Liver (tissue), 9 donors: ENCODE results near the gene NKTR. TPM values are rescaled to one million over a fixed set of nuclear protein-coding genes. Genes with fewer than 3 reads are reported as not detected.

ENCODE experiments used
- DNase-seq: peaks from one replicate; pipeline ENCODE4 v3.0.0-alpha.2; 2017; ENCODE audit warnings: low spot score
- H3K27ac ChIP-seq, 2 donors: one replicate each; pipeline ENCODE4 v1.7.0; 2013; ENCODE audit warnings: inconsistent platforms in 2 of 2, low read length in 2 of 2, control low read depth in 1 of 2, low read depth in 1 of 2, mild to moderate bottlenecking in 1 of 2
- H3K27me3 ChIP-seq, 4 donors: one replicate each; pipeline versions ENCODE4 v1.6.1 to v1.7.0; 2013; ENCODE audit warnings: low read length in 3 of 4, inconsistent platforms in 1 of 4, mild to moderate bottlenecking in 1 of 4, moderate library complexity in 1 of 4; ENCODE audit not compliant: control insufficient read depth in 4 of 4, insufficient read depth in 4 of 4
- H3K36me3 ChIP-seq, 4 donors: one replicate each; pipeline versions ENCODE4 v1.6.1 to v1.7.0; 2013; ENCODE audit warnings: low read length in 3 of 4, mild to moderate bottlenecking in 3 of 4, low read depth in 1 of 4, moderate library complexity in 1 of 4; ENCODE audit not compliant: control insufficient read depth in 4 of 4, insufficient read depth in 3 of 4
- H3K4me1 ChIP-seq, 4 donors: one replicate each; pipeline versions ENCODE4 v1.6.1 to v1.7.0; 2013; ENCODE audit warnings: low read length in 3 of 4, mild to moderate bottlenecking in 3 of 4, moderate library complexity in 1 of 4; ENCODE audit not compliant: control insufficient read depth in 4 of 4, insufficient read depth in 4 of 4
- H3K4me3 ChIP-seq, 3 donors: one replicate each; pipeline versions ENCODE4 v1.6.1 to v1.7.0; 2013; ENCODE audit warnings: low read length in 3 of 3, control low read depth in 1 of 3, low read depth in 1 of 3, mild to moderate bottlenecking in 1 of 3
- H3K9ac ChIP-seq, 2 donors: one replicate each; pipeline ENCODE4 v1.7.0; 2013; ENCODE audit warnings: low read length in 2 of 2, mild to moderate bottlenecking in 2 of 2, moderate library complexity in 2 of 2, control low read depth in 1 of 2, low read depth in 1 of 2
- H3K9me3 ChIP-seq, 4 donors: one replicate each; pipeline versions ENCODE4 v1.6.1 to v1.7.0; 2013; ENCODE audit warnings: low read length in 3 of 4; ENCODE audit not compliant: control insufficient read depth in 4 of 4
- ATF3 ChIP-seq: IDR thresholded peaks from 2 replicates; pipeline ENCODE4 v1.6.1; 2016; ENCODE audit warnings: antibody characterized with exemption
- CTCF ChIP-seq: fragments of 150-350 bp; IDR thresholded peaks from 2 replicates; pipeline ENCODE4 v1.5.1; 2017; ENCODE audit warnings: improper control_type of control experiment, low read depth, low read length; ENCODE audit not compliant: missing input control
- JUND ChIP-seq, 2 donors: IDR thresholded peaks; 2 replicates each; pipeline ENCODE4 v1.6.1; 2016; ENCODE audit warnings: antibody characterized with exemption in 2 of 2
- NR2F2 ChIP-seq: IDR thresholded peaks from 2 replicates; pipeline ENCODE4 v1.6.1; 2016; ENCODE audit warnings: antibody characterized with exemption
- RXRA ChIP-seq, 2 donors: IDR thresholded peaks; 2 replicates each; pipeline ENCODE4 v1.6.1; 2017 to 2018; ENCODE audit warnings: antibody characterized with exemption in 2 of 2, mild to moderate bottlenecking in 1 of 2
- SP1 ChIP-seq: IDR thresholded peaks from 2 replicates; pipeline ENCODE4 v1.6.1; 2018; ENCODE audit warnings: antibody characterized with exemption, mild to moderate bottlenecking
- TAF1 ChIP-seq: conservative IDR thresholded peaks from 2 replicates; pipeline ENCODE4 v1.6.1; 2016; ENCODE audit warnings: antibody characterized with exemption, mild to moderate bottlenecking
- ZBTB33 ChIP-seq: IDR thresholded peaks from 2 replicates; pipeline ENCODE4 v1.6.1; 2016; ENCODE audit warnings: antibody characterized with exemption
- WGBS: extraction: QIAGEN DNeasy Blood & Tissue Kit; methylation state at CpG from one replicate; pipeline ENCODE4 v1.1.7; 2013; 5-methylcytosine and 5-hydroxymethylcytosine counted together
- polyA plus RNA-seq, 2 donors: library from polyadenylated mRNA; stranded (reverse) in 1 of 2; unstranded in 1 of 2; fragments of 200-250 nt in 1 of 2; fragments of >200 nt in 1 of 2; fragmentation: Nextera tagmentation in 1 of 2; extraction: Ambion mirVana in 1 of 2; gene quantifications; one replicate each; pipeline versions ENCODE4 v1.2.1 to v1.2.3, GENCODE V29; 2013 to 2015
- total RNA-seq, 2 donors: library from RNA; depleted of rRNA; stranded (reverse); fragments of >200 nt; gene quantifications; one replicate each; pipeline ENCODE4 v1.2.3, GENCODE V29; 2014
- donor health status: healthy.
- donor health status: healthy.
- donor health status: healthy.
- donor health status: healthy.
- donor health status: healthy.

The NKTR gene
- total and polyA plus RNA-seq, 4 donors = 5.8 to 75.5 (median 28.1) TPM

- peaks cover 0 to 2% (median under 1%) of the 10 kb centered on the region in 4 donors for H3K4me1 ChIP-seq
- no peak overlapping the region for H3K9ac ChIP-seq
- DNase-seq = no peak
- no peak overlapping the region for H3K27ac ChIP-seq
- no peaks in the 10 kb centered on the region for H3K9me3 ChIP-seq
- H3K27me3 ChIP-seq = no peaks in the 10 kb centered on the region
- TF ChIP-seq CTCF = no peak
- TF ChIP-seq SP1 = no peak
- no peak for TF ChIP-seq ZBTB33
- no peak for TF ChIP-seq ATF3
- no peaks in the 10 kb centered on the region for H3K36me3 ChIP-seq
- 90% methylated on average over 7 of the region's 7 CpGs for WGBS
- no peak overlapping the region for H3K4me3 ChIP-seq
These were observed 86.6 kb downstream of the NKTR start for GRCh38 chr3:42686832-42687650.

- no peaks in the 10 kb centered on the region for H3K36me3 ChIP-seq
- DNase-seq = no peak
- no peaks in the 10 kb centered on the region for H3K27me3 ChIP-seq
- 91% methylated on average over 15 of the region's 15 CpGs for WGBS
- TF ChIP-seq RXRA (IDR thresholded peaks at IDR 0.05) = no peak
- no peak for TF ChIP-seq TAF1
- no peak for TF ChIP-seq JUND (IDR thresholded peaks at IDR 0.05)
- TF ChIP-seq ZBTB33 = no peak
- no peak for TF ChIP-seq SP1
- TF ChIP-seq NR2F2 = no peak
- H3K27ac ChIP-seq = no peak overlapping the region
- H3K4me1 ChIP-seq = peaks cover 0 to 2% (median under 1%) of the 10 kb centered on the region in 4 donors
- H3K9me3 ChIP-seq = no peaks in the 10 kb centered on the region
- no peak overlapping the region for H3K4me3 ChIP-seq
- H3K9ac ChIP-seq = no peak overlapping the region
These were observed 87.5 kb downstream of the NKTR start for GRCh38 chr3:42688016-42688415.
